Liver (tissue), 9 donors: ENCODE measurements around the gene CCR7. TPM values are rescaled to one million over a fixed set of nuclear protein-coding genes. Genes with fewer than 3 reads are reported as not detected.

Source experiments
- DNase-seq: peaks from one replicate; pipeline ENCODE4 v3.0.0-alpha.2; 2017; ENCODE audit warnings: low spot score
- H3K27ac ChIP-seq, 2 donors: one replicate each; pipeline ENCODE4 v1.7.0; 2013; ENCODE audit warnings: inconsistent platforms in 2 of 2, low read length in 2 of 2, control low read depth in 1 of 2, low read depth in 1 of 2, mild to moderate bottlenecking in 1 of 2
- H3K27me3 ChIP-seq, 4 donors: one replicate each; pipeline versions ENCODE4 v1.6.1 to v1.7.0; 2013; ENCODE audit warnings: low read length in 3 of 4, inconsistent platforms in 1 of 4, mild to moderate bottlenecking in 1 of 4, moderate library complexity in 1 of 4; ENCODE audit not compliant: control insufficient read depth in 4 of 4, insufficient read depth in 4 of 4
- H3K36me3 ChIP-seq, 4 donors: one replicate each; pipeline versions ENCODE4 v1.6.1 to v1.7.0; 2013; ENCODE audit warnings: low read length in 3 of 4, mild to moderate bottlenecking in 3 of 4, low read depth in 1 of 4, moderate library complexity in 1 of 4; ENCODE audit not compliant: control insufficient read depth in 4 of 4, insufficient read depth in 3 of 4
- H3K4me1 ChIP-seq, 4 donors: one replicate each; pipeline versions ENCODE4 v1.6.1 to v1.7.0; 2013; ENCODE audit warnings: low read length in 3 of 4, mild to moderate bottlenecking in 3 of 4, moderate library complexity in 1 of 4; ENCODE audit not compliant: control insufficient read depth in 4 of 4, insufficient read depth in 4 of 4
- H3K4me3 ChIP-seq, 3 donors: one replicate each; pipeline versions ENCODE4 v1.6.1 to v1.7.0; 2013; ENCODE audit warnings: low read length in 3 of 3, control low read depth in 1 of 3, low read depth in 1 of 3, mild to moderate bottlenecking in 1 of 3
- H3K9ac ChIP-seq, 2 donors: one replicate each; pipeline ENCODE4 v1.7.0; 2013; ENCODE audit warnings: low read length in 2 of 2, mild to moderate bottlenecking in 2 of 2, moderate library complexity in 2 of 2, control low read depth in 1 of 2, low read depth in 1 of 2
- H3K9me3 ChIP-seq, 4 donors: one replicate each; pipeline versions ENCODE4 v1.6.1 to v1.7.0; 2013; ENCODE audit warnings: low read length in 3 of 4; ENCODE audit not compliant: control insufficient read depth in 4 of 4
- ATF3 ChIP-seq: IDR thresholded peaks from 2 replicates; pipeline ENCODE4 v1.6.1; 2016; ENCODE audit warnings: antibody characterized with exemption
- CTCF ChIP-seq: fragments of 150-350 bp; IDR thresholded peaks from 2 replicates; pipeline ENCODE4 v1.5.1; 2017; ENCODE audit warnings: improper control_type of control experiment, low read depth, low read length; ENCODE audit not compliant: missing input control
- EGR1 ChIP-seq, 2 donors: IDR thresholded peaks; 2 replicates each; pipeline ENCODE4 v1.6.1; 2016 to 2018; ENCODE audit warnings: antibody characterized with exemption in 2 of 2, low read depth in 2 of 2
- FOXA1 ChIP-seq: IDR thresholded peaks from 2 replicates; pipeline ENCODE4 v1.6.1; 2016; ENCODE audit warnings: antibody characterized with exemption
- FOXA2 ChIP-seq: IDR thresholded peaks from 2 replicates; pipeline ENCODE4 v1.6.1; 2016; ENCODE audit warnings: antibody characterized with exemption
- GABPA ChIP-seq, 2 donors: IDR thresholded peaks in 1 of 2; conservative IDR thresholded peaks in 1 of 2; 2 replicates each; pipeline ENCODE4 v1.6.1; 2016; ENCODE audit warnings: antibody characterized with exemption in 2 of 2, mild to moderate bottlenecking in 1 of 2, moderate library complexity in 1 of 2
- HNF4A ChIP-seq, 2 donors: conservative IDR thresholded peaks; 2 replicates each; pipeline ENCODE4 v1.6.1; 2016; ENCODE audit warnings: antibody characterized with exemption in 2 of 2, mild to moderate bottlenecking in 2 of 2
- HNF4G ChIP-seq: IDR thresholded peaks from 2 replicates; pipeline ENCODE4 v1.6.1; 2016; ENCODE audit warnings: antibody characterized with exemption
- JUND ChIP-seq, 2 donors: IDR thresholded peaks; 2 replicates each; pipeline ENCODE4 v1.6.1; 2016; ENCODE audit warnings: antibody characterized with exemption in 2 of 2
- MAX ChIP-seq: IDR thresholded peaks from 2 replicates; pipeline ENCODE4 v1.6.1; 2016; ENCODE audit warnings: antibody characterized with exemption
- NR2F2 ChIP-seq: IDR thresholded peaks from 2 replicates; pipeline ENCODE4 v1.6.1; 2016; ENCODE audit warnings: antibody characterized with exemption
- RAD21 ChIP-seq, 2 donors: IDR thresholded peaks; 2 replicates each; pipeline ENCODE4 v1.6.1; 2016; ENCODE audit warnings: antibody characterized with exemption in 2 of 2, mild to moderate bottlenecking in 2 of 2
- REST ChIP-seq: IDR thresholded peaks from 2 replicates; pipeline ENCODE4 v1.6.1; 2016; ENCODE audit warnings: antibody characterized with exemption, mild to moderate bottlenecking
- RXRA ChIP-seq, 2 donors: IDR thresholded peaks; 2 replicates each; pipeline ENCODE4 v1.6.1; 2017 to 2018; ENCODE audit warnings: antibody characterized with exemption in 2 of 2, mild to moderate bottlenecking in 1 of 2
- SP1 ChIP-seq: IDR thresholded peaks from 2 replicates; pipeline ENCODE4 v1.6.1; 2018; ENCODE audit warnings: antibody characterized with exemption, mild to moderate bottlenecking
- TAF1 ChIP-seq: conservative IDR thresholded peaks from 2 replicates; pipeline ENCODE4 v1.6.1; 2016; ENCODE audit warnings: antibody characterized with exemption, mild to moderate bottlenecking
- YY1 ChIP-seq: IDR thresholded peaks from 2 replicates; pipeline ENCODE4 v1.6.1; 2016; ENCODE audit warnings: antibody characterized with exemption, mild to moderate bottlenecking
- ZBTB33 ChIP-seq: IDR thresholded peaks from 2 replicates; pipeline ENCODE4 v1.6.1; 2016; ENCODE audit warnings: antibody characterized with exemption
- WGBS: extraction: QIAGEN DNeasy Blood & Tissue Kit; methylation state at CpG from one replicate; pipeline ENCODE4 v1.1.7; 2013; 5-methylcytosine and 5-hydroxymethylcytosine counted together
- polyA plus RNA-seq, 2 donors: library from polyadenylated mRNA; stranded (reverse) in 1 of 2; unstranded in 1 of 2; fragments of 200-250 nt in 1 of 2; fragments of >200 nt in 1 of 2; fragmentation: Nextera tagmentation in 1 of 2; extraction: Ambion mirVana in 1 of 2; gene quantifications; one replicate each; pipeline versions ENCODE4 v1.2.1 to v1.2.3, GENCODE V29; 2013 to 2015
- total RNA-seq, 2 donors: library from RNA; depleted of rRNA; stranded (reverse); fragments of >200 nt; gene quantifications; one replicate each; pipeline ENCODE4 v1.2.3, GENCODE V29; 2014
- donor health status: healthy.
- donor health status: healthy.
- donor health status: healthy.
- donor health status: healthy.
- donor health status: healthy.

Gene CCR7
- total and polyA plus RNA-seq, 4 donors = 0.08 to 0.89 (median 0.28) TPM

- no peak for TF ChIP-seq GABPA (IDR thresholded peaks at IDR 0.05 in 1 of 2, conservative IDR thresholded peaks at IDR 0.05 in 1 of 2)
- TF ChIP-seq NR2F2 = no peak
- no peak for TF ChIP-seq HNF4G
- TF ChIP-seq HNF4A (conservative IDR thresholded peaks at IDR 0.05) = peak; percentile 68 to 70
- peak; percentile 13 for TF ChIP-seq ATF3
- TF ChIP-seq FOXA1 = peak; percentile 48
These were observed 27.0 kb downstream of the CCR7 start (continued) for GRCh38 chr17:40538019-40538935.

- peak overlapping the region; percentile 4 to 80 for H3K27ac ChIP-seq
- peak; percentile 94 for TF ChIP-seq NR2F2
- TF ChIP-seq RAD21 (IDR thresholded peaks at IDR 0.05) = no peak
- 75% methylated on average over 13 of the region's 13 CpGs for WGBS
- H3K9me3 ChIP-seq = no peaks in the 10 kb centered on the region
- H3K4me3 ChIP-seq = no peak overlapping the region
- DNase-seq = no peak
- H3K36me3 ChIP-seq = no peaks in the 10 kb centered on the region
- no peak overlapping the region for H3K9ac ChIP-seq
- H3K27me3 ChIP-seq = no peaks in the 10 kb centered on the region
- H3K4me1 ChIP-seq = peaks cover 13 to 53% (median 38%) of the 10 kb centered on the region in 4 donors
These were observed 28.7 kb downstream of the CCR7 start for GRCh38 chr17:40536295-40537171.

- no peak for DNase-seq
- Histone ChIP-seq H3K4me3 (no peak overlapping the region), H3K9me3 (no peaks in the 10 kb centered on the region), H3K36me3 (no peaks in the 10 kb centered on the region), H3K27me3 (no peaks in the 10 kb centered on the region), H3K4me1 (peaks cover 11 to 47% (median 34%) of the 10 kb centered on the region in 4 donors), H3K27ac (peak overlapping the region; percentile 4 to 47), H3K9ac (no peak overlapping the region)
- WGBS = 79% methylated on average over 3 of the region's 3 CpGs
- no peak for TF ChIP-seq REST
- TF ChIP-seq HNF4A (conservative IDR thresholded peaks at IDR 0.05) = no peak
- no peak for TF ChIP-seq TAF1
- TF ChIP-seq FOXA2 = no peak
- TF ChIP-seq YY1 = no peak
- TF ChIP-seq FOXA1 = no peak
- no peak for TF ChIP-seq JUND (IDR thresholded peaks at IDR 0.05)
- no peak for TF ChIP-seq RXRA (IDR thresholded peaks at IDR 0.05)
- no peak for TF ChIP-seq GABPA (IDR thresholded peaks at IDR 0.05 in 1 of 2, conservative IDR thresholded peaks at IDR 0.05 in 1 of 2)
- no peak for TF ChIP-seq EGR1 (IDR thresholded peaks at IDR 0.05; ENCODE audit: low read depth in 2 of 2)
- no peak for TF ChIP-seq MAX
- TF ChIP-seq ZBTB33 = no peak
- no peak for TF ChIP-seq ATF3
- no peak for TF ChIP-seq HNF4G
- no peak for TF ChIP-seq RAD21 (IDR thresholded peaks at IDR 0.05)
- TF ChIP-seq NR2F2 = no peak
- no peak for TF ChIP-seq SP1
- no peak for TF ChIP-seq CTCF
These were observed 29.4 kb downstream of the CCR7 start for GRCh38 chr17:40535924-40536294.
